ENCODE data around the gene MYH11.
A peak's percentile ranks its signal among the peaks of the same experiment; 100 is the strongest.

Gene MYH11

DNA sequence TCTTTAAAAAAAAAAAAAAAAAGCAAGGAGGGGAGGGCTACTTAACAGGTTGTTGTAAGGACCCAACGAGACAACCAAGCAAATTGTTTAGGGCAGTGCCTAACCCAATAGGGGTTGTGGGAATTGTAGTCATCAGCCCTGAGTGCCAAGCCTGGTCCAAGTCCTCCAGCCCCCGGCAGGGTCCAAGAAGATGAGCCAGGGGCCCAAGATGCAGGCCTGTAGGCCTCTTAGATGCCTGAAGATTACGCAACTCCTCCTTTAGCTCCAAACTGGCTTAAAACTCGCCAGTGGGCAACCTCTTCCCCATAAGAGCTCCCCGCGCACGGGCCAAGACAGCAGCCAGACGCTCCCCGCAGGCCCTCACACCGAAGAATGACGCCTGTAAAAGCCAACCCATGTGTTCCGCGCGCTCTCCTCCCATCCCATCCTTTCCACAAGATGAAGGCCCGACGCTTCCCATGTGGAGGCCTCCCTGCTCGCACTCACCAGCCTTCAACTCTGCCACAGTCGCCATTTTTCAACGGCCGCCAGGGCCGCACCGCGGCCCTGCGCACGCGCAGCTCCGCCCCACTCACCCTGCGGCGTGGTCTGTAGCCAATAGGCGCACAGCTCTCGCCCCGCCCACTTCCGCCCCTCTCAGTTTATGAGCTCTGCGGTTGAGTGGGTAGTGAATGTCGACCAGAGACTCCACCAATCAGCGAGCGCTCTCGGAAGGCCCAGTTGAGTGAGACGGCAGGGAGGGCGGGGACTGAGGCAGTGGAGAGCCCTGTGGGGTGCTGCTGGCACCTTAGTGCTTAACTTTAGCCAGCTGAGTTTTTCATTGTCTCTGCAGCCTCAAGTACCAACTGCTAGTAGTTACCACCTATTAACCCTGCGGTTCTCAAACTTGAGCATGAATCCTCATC lies 31.5 kb upstream of the MYH11 start, which contains the start of gene CEP20:
CEP20 (minus strand) TSS at position 532 of the 905 bp plus-strand sequence; CDS start at position 514, 18 bp downstream.
- no peak for TF ChIP-seq JUND (IDR thresholded peaks at IDR 0.05; ENCODE audit: low read depth)
- in situ Hi-C loops (cut with HindIII; ENCODE audit: low pct_unique_long_range_greater_than_20kb, low sequenced_read_pairs) = no loop called here
- DNase-seq (ENCODE audit: low read depth in 1 of 2, low spot score in 1 of 2) = peak; percentile 97 to 99

DNA sequence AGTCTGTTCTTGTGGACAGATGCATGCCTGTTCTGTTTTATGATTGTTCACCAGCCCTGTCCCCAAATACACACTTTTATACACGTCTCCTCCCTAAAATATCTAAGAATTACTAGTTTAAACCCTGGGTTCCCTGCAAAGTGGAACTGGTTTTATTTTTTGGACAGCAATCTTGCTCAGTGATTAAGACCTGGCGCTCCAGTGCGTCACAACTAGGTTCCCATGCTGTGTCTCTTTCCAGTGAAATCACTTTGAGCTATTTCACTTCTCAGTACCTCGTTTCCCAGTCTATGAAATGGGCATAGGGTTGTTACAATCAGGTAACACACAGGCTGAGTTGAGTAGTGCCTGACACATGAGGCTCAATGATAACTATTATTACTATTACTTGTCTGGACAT lies 30.5 kb upstream of the MYH11 start:
- in situ Hi-C loops (cut with HindIII; ENCODE audit: low pct_unique_long_range_greater_than_20kb, low sequenced_read_pairs) = no loop called here
- no peak for DNase-seq (ENCODE audit: low read depth in 1 of 2, low spot score in 1 of 2)
- no peak for TF ChIP-seq JUND (IDR thresholded peaks at IDR 0.05; ENCODE audit: low read depth)

DNA sequence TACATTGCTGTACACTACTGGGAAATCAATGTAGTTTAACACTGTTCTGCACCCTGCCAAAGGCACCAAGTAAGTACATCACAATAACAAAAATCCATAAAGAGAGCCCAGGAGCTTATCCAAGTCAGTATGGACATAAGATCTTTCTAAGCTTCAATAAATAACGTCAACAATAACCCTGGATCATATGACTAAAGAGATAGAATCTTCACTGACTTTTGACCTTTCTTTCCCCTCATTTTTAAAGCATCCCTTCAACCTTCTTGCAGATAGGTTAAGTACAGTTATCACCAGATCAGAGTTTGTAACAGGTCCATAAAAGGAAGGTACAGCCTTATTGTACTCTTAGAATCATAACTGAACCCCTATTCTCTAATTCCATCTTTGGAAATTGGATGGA lies 29.2 kb upstream of the MYH11 start:
- TF ChIP-seq JUND (IDR thresholded peaks at IDR 0.05; ENCODE audit: low read depth) = no peak
- no peak for DNase-seq (ENCODE audit: low read depth in 1 of 2, low spot score in 1 of 2)
- in situ Hi-C loops (cut with HindIII; ENCODE audit: low pct_unique_long_range_greater_than_20kb, low sequenced_read_pairs) = no loop called here

DNA sequence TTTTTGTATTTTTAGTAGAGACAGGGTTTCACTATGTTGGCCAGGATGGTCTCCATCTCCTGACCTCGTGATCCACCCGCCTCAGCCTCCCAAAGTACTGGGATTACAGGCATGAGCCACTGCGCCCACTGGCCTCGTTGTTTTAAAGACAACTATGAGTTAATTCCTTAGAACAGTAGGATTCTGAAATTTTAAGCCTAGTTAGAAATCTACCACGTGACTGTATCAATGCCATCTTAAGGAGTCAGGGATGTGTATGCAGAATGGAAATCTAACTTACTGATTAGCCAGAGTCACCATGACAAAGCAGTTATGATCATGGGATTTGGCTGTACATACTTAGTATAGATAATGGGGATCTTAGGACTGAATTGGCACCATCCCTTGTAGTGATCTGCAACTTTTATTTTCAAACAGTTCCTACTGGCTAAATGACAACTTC lies 28.8 kb upstream of the MYH11 start:
- TF ChIP-seq JUND (IDR thresholded peaks at IDR 0.05; ENCODE audit: low read depth) = no peak
- in situ Hi-C loops (cut with HindIII; ENCODE audit: low pct_unique_long_range_greater_than_20kb, low sequenced_read_pairs) = no loop called here
- no peak for DNase-seq (ENCODE audit: low read depth in 1 of 2, low spot score in 1 of 2)

DNA sequence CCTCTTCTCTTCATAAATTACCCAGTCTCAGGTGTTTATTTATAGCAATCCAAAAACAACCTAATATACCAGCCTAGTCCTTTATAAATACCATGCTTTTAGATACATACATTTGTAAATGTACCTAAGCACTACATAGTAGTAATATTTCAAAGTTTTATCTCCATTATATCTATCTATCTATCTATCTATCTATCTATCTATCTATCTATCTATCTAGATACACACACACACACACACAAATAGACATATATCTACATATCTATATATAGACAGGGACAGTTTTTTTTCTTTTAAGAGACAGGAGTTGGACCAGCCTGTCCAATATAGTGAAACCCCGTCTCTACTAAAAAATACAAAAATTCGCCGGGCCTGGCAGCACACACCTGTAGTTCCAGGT lies 25.7 kb upstream of the MYH11 start:
- TF ChIP-seq JUND (IDR thresholded peaks at IDR 0.05; ENCODE audit: low read depth) = no peak
- DNase-seq (ENCODE audit: low read depth in 1 of 2, low spot score in 1 of 2) = no peak
- in situ Hi-C loops (cut with HindIII; ENCODE audit: low pct_unique_long_range_greater_than_20kb, low sequenced_read_pairs) = no loop called here

DNA sequence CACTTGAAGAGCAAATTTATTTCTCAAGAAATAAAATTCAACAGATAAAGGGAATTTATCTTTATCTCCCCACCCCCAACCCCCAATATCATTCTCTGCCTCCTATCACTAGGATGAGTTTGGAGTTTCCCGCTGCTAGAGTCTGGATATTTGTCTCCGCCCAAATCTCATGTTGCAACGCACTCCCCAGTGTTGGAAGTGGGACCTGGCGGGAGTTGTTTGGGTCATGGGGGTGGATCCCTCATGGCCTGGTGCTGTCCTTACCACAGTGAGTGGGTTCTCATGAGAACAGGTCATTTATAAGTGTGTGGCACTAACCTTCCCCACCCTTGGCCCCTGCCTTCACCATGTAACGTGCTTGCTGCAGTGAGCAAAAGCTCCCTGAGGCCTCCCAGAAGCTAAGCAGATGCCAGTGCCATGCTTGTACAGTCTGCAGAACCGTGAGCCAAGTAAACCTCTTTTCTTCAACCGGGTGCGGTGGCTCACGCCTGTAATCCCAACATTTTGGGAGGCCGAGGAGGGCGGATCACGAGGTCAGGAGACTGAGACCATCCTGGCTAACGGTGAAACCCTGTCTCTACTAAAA lies 25.1 kb upstream of the MYH11 start:
- in situ Hi-C loops (cut with HindIII; ENCODE audit: low pct_unique_long_range_greater_than_20kb, low sequenced_read_pairs) = no loop called here
- no peak for TF ChIP-seq JUND (IDR thresholded peaks at IDR 0.05; ENCODE audit: low read depth)
- DNase-seq (ENCODE audit: low read depth in 1 of 2, low spot score in 1 of 2) = no peak

DNA sequence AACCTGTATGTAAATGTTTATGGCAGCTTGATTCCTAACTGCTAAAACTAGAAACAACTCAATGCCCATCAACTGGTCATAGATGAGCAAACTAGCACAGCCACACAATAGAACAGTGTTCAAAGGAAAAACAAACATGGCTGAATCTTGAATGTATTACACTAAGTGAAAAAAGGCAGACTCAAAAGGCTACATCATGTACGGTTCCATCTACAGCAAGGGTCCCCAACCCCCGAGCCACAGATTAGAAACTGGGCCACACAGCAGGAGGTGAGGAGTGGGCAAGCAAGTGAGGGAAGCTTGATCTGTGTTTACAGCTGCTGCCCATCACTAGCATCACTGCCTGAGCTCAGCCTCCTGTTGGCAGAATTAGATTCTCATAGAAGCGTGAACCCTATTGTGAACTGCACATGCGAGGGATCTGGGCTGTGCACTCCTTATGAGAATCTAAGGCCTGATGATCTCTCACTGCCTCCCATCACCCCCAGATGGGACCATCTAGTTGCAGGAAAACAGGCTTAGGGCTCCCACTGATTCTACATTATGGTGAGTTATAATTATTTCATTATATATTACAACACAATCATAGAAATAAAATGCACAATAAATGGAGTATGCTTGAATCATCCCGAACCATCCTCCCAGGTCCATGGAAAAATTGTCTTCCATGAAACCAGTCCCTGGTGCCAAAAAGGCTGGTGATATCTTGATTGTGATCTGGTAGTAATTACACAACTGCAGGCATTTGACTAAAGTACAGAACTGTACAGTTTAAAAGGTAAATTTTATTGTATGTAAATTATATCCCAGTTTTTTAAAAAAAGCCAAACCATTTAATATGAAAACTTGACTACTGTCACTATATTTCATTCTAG lies 23.8 kb upstream of the MYH11 start:
- TF ChIP-seq JUND (IDR thresholded peaks at IDR 0.05; ENCODE audit: low read depth) = no peak
- in situ Hi-C loops (cut with HindIII; ENCODE audit: low pct_unique_long_range_greater_than_20kb, low sequenced_read_pairs) = no loop called here
- DNase-seq (ENCODE audit: low read depth in 1 of 2, low spot score in 1 of 2) = no peak

DNA sequence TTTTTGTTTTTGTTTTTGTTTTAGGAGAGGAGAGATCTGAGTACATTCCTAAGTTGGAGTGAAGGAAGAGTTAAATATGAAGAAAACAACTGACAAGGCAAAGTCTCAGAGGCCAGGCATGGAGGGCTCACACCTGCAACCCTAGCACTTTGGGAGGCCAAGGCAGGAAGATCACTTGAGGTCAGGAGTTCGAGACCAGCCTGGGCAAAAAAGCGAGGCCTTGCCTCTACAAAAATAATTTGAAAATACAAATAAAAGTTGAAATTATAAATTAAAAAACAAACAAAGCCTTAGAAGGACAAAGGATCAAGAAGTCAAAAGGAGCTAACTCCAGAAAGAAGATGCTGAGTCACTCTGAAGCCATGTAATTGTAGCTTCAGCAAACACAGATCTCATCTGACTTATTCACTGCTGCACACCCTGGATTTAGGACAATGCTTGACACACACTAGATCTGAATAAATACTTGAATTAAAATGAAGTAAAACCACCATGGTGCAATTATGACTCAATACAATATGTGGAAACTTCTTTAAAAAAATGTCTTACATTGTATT lies 22.5 kb upstream of the MYH11 start:
- in situ Hi-C loops (cut with HindIII; ENCODE audit: low pct_unique_long_range_greater_than_20kb, low sequenced_read_pairs) = no loop called here

DNA sequence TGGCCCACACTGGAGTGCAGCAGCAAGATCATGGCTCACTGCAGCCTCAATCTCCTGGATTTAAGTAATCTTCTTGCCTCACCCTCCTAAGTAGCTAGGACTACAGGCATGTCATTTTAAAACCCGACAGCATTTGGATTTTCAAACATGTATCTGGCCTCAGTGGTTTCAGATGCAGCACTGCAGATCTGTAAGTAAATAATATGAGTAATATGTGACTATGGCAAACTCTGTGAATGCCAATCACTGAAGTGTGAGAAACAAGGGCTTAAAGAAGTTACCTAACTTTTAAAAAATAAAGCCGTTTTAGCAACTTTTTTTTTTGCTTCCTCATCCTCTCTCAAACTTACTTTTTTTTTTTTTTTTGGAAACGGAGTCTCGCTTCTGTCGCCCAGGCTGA lies 19.7 kb upstream of the MYH11 start:
- TF ChIP-seq JUND (IDR thresholded peaks at IDR 0.05; ENCODE audit: low read depth) = no peak
- no peak for DNase-seq (ENCODE audit: low read depth in 1 of 2, low spot score in 1 of 2)
- in situ Hi-C loops (cut with HindIII; ENCODE audit: low pct_unique_long_range_greater_than_20kb, low sequenced_read_pairs) = no loop called here

More for the DNA sequence above, 22.5 kb upstream of the MYH11 start:
- TF ChIP-seq JUND (IDR thresholded peaks at IDR 0.05; ENCODE audit: low read depth) = no peak
- peak in 1 of 2 experiments; percentile 73 for DNase-seq (ENCODE audit: low read depth in 1 of 2, low spot score in 1 of 2)

DNA sequence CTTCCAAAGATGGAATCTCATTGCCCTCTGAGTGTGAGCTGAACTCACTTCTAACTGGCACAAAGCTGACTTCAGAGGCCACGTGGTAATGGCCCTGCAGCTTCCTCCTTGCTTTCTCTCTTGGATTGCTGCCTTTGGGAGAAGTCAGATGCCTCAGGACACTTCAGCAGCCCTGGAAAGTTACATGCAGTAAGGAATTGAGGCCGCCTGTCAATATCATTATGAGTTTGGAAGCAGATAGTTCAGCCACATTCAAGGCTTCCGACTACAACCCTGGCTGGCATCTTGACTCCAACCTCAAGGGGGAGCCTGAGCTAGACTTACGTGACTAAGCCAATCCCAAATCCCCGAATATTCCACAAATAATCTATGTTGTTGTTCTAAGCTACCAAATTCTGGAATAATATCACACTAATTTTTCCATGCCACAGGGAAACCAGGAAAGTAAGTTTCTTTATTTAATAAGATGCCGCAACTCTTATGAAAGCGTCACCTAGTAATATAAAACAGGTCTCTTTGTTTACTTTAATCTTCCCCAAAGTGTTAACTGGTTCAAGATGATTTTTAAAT lies 18.0 kb upstream of the MYH11 start:
- TF ChIP-seq JUND (IDR thresholded peaks at IDR 0.05; ENCODE audit: low read depth) = no peak
- in situ Hi-C loops (cut with HindIII; ENCODE audit: low pct_unique_long_range_greater_than_20kb, low sequenced_read_pairs) = no loop called here
- peak in 1 of 2 experiments; percentile 80 for DNase-seq (ENCODE audit: low read depth in 1 of 2, low spot score in 1 of 2)

DNA sequence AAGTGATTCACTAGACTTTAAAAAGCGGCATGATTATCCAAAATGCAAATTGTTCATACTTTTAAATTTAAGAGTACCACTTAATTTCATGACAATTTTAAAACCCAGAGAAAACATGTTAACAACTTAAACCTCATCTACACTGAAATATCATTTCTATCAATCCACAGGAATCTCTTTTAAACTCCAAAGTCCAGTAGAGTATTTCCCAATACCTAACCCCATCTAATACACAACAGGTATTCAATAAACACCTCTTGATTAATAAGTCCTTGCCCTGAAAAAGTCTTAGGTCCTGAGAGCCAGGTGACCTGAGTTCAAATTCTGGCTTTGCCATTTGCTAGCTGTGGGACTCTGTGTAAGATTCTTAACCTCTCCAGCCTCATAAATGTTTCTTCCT lies 16.9 kb upstream of the MYH11 start:
- no peak for DNase-seq (ENCODE audit: low read depth in 1 of 2, low spot score in 1 of 2)
- in situ Hi-C loops (cut with HindIII; ENCODE audit: low pct_unique_long_range_greater_than_20kb, low sequenced_read_pairs) = no loop called here
- TF ChIP-seq JUND (IDR thresholded peaks at IDR 0.05; ENCODE audit: low read depth) = no peak

DNA sequence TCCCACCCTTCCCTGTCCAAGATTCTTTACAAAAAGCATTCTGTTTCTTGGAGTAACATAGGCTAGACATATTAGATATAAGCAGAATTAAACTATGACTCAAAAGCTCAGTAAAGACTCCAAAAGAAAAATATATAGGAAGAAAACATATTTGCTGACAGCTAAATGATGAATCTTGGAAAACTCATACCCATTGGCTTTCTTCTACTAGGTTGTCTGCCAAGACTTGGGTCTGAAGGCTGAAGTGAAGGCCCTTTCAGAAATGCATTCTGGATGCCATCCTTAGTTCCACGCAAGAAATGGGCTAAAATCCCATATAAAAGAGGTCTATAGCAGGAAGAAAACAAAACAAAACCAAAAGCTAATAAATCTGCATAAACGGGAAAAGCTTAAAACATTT lies 16.5 kb upstream of the MYH11 start:
- no peak for DNase-seq (ENCODE audit: low read depth in 1 of 2, low spot score in 1 of 2)
- in situ Hi-C loops (cut with HindIII; ENCODE audit: low pct_unique_long_range_greater_than_20kb, low sequenced_read_pairs) = no loop called here

More for the DNA sequence above, 16.5 kb upstream of the MYH11 start:
- TF ChIP-seq JUND (IDR thresholded peaks at IDR 0.05; ENCODE audit: low read depth) = no peak

Measured in T47D (cell line).